GM21717 (cell line): ENCODE results near the gene ADIPOR2.
"Not testable (repeated sequence)": the region's sequence is repeated elsewhere in the genome, so short reads cannot be mapped to it uniquely, and the experiment has no call there.

Experiments
- ATAC-seq: cut with Tn5 transposase; IDR thresholded peaks from one replicate; pipeline ENCODE4 v1.9.1; 2021; ENCODE audit warnings: mild to moderate bottlenecking, moderate library complexity; ENCODE audit not compliant: unreplicated experiment

The ADIPOR2 gene

DNA sequence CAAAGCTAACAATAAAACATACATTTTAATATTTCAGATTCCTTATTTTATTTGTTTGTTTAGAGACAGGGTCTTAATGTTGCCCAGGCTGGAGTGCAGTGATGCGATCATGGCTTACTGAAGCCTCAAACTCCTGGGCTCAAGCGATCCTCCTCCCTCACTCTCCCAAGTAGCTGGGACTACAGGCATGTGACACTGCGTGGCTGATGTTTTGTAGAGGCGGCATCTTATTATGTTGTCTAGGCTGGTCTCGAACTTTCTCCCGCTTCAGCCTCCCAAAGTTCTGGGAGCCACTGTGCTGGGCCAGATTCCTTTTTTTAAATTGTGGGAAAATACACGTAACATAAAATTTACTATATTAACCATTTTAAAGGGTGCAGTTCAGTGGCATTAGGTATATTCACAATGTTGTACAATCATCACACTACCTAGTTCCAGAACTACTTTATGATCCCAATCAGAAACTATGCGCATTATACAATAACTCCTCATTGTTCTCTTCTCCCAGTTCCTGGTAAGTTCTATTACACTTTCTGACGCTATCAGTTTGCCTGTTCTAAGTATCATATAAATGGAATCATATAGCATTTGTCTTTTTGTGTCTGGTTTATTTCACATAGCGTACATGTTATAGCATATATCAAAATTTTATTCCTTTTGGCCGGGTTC lies 40.3 kb downstream of the ADIPOR2 start:
- no peak for ATAC-seq

DNA sequence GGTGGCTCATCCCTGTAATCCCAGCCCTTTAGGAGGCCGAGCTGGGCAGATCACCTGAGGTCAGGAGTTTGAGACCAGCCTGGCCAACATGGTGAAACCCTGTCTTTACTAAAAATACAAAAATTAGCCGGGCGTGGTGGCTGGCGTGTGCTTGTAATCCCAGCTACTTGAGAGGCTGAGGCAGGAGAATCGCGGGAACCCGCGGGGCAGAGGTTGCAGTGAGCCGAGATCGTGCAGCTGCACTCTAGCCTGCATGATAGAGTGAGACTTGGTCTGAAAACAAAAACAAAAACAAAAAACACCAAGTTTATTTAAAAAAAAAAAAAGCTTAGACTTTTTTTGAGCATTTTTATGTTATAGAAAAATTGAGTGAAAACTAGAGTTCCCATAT lies 40.8 kb downstream of the ADIPOR2 start:
- not testable (repeated sequence) for ATAC-seq

DNA sequence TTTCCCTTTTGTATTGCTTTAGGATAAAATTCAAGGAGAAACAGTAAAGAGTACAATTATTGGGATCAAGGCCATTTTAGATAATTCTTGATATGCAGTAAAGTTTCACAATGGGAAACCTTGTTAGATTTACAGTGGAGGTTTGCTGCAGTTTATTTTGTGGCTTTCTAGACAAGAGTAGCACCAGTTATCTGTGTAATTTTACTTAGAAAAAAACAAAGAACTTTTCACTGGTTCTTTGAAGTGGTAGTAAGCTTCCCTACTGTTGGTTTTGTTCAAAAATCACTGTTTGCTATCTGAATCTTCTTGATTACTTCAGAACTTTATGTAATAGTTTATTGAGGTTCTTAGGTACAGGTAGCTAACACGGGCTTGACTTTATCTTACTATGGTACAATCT lies 42.0 kb downstream of the ADIPOR2 start:
- ATAC-seq = no peak

DNA sequence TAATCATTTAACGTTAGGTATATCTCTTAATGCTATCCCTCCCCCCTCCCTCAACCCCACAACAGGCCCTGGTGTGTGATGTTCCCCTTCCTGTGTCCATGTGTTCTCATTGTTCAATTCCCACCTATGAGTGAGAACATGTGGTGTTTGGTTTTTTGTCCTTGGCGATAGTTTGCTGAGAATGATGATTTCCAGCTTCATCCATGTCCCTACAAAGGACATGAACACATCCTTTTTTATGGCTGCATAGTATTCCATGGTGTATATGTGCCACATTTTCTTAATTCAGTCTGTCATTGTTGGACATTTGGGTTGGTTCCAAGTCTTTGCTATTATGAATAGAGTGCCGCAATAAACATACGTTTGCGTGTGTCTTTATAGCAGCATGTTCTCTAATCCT lies 42.8 kb downstream of the ADIPOR2 start:
- ATAC-seq = not testable (repeated sequence)

DNA sequence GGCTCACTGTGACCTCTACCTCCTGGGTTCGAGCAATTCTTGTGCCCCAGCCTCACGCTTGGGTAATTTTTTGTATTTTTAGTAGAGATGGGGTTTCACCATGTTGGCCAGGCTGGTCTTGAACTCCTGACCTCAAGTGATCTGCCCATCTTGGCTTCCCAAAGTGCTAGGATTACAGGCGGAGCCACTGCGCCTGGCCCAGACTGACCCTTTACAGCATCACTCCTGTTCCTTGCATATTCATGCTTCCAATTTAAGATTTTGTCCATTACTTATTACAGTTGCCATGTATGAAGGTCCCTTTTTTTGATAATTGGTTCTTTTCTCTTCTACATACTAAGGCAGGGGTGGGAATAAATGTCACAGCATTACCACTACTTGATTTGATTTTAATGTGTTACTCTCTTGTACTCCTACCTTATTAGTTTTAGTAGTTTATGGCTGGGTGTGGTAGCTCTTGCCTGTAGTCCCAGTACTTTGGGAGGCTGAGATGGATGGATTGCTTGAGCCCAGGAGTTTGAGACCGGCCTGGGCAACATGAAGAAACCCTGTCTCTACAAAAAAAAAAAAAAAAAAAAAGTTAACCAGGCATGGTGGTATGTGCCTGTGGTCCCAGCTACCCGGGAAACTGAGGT lies 46.9 kb downstream of the ADIPOR2 start:
- no peak for ATAC-seq

DNA sequence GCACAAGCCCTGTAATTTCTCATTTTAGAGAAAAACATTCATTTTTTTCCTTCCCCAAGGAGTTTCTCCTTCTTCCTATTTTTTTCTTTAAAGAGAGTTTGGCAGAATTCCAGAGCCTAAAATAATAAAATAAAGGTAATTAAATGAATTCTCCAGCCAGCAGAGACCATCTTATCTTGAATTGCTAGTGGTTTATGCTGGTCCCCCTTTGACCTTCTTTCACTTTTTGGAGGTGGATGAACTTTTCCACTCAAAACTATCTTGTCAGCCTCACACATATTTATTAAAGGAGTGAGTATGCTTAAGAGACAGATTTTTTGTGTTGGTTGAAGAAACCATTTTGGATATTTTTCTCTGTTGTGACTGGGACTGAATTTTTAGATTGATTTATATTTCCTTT lies 47.6 kb downstream of the ADIPOR2 start:
- no peak for ATAC-seq

DNA sequence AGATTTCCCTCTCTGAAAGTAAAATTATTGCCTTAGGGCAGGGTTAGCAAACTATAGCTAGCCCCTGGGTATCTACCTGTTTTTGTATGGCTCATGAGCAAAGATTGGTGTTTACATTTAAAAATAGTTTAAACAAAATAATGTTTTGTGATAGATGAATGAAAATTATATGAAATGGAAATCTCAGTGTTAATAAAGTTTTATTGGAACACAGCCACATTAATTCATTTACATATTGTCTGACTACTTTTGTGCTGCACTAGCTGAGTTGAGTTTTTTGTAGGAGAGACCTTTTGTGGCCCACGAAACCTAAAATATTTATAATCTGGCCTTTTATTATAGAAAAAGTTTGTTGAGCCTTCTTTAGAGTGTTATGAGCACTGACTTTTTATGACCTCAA lies 48.5 kb downstream of the ADIPOR2 start:
- ATAC-seq = no peak

DNA sequence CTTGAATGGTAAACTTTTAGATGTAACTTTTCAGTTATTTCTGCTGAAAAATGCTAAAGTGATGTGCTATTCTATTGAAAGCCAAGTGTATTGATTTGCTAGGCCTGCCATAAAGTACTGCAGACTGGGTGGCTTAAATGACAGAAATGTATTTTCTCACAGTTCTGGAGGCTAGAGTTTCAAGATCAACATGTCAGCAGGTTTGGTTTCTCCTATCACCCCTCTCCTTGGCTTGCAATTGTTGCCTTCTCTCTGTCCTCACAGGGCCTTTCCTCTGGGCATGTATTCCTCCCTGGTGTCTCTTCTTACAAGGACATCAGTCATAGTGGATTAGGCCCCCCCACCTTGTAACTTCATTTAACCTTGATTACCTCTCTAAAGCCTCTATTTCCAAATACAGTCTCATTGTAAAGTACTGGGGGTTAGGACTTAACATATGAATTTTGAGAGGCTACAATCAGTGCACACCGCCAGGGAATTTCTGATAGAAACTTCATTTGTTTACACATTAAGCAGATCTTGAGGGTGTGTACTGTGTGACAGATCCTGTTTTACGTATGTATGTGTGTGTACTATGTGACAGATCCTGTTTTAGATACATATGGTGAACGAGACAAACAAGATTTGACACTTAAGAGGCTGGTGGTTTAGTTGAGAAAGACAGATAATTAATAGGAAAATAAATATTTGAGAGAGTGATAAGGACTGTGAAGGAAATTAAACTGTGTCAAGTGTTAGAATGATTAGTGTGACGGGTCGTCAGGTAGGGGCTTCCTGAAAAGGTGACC lies 49.5 kb downstream of the ADIPOR2 start:
- ATAC-seq = no peak

DNA sequence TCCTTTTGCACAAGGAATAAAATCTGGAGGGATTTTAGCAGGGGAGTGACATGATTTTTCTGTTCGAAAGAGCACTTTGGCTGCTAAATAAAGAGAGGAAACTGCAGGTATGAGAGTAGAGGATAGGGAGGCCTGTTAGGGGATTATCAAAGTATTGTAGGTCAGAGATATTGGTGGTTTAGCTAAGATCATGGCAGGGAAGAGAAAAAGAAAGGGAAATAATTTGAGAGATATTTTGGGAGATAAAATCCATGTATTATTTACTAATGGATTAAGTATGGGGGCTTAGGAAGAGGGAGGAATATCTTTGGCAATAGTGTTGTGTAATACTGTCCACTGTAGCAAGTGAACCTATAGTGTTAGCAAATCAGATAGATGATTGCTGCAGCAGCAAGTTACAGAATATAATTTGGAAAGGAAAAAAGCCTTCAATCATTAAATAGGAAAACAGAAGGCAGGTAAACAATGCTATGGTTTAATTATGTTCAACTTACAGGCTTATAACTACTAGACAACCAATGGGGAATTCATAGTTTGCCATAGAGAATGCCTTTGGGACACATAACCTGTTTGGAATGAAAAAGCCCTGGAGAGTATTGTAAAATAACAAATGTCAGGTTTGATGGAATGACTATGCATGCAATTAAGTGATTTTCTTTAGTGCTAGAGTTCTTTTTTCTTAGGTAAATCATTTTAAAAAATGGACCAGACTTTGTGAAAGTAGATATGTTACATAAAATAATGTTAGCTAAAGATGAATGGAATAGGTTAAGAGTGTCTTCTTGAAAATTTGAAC lies 50.5 kb downstream of the ADIPOR2 start:
- ATAC-seq = no peak

DNA sequence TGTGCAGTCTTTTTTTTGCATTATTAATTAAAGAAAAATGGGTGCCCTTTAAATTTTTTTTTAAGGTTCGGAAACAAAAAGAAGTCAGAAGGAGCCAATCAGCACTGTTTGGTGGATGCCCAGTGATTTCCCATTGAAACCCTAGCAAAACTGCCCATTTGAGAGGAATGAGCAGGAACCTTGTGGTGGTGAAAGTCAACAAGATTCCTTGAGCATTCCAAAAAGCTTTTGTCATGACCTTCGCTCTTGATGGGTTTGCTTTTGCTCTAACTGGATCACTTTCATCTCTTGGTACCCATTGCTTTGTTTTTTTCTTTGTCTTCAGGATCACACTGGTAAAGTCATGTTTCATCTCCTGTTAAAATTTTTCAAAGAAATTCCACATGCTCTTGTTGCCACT lies 54.1 kb downstream of the ADIPOR2 start:
- ATAC-seq = no peak

DNA sequence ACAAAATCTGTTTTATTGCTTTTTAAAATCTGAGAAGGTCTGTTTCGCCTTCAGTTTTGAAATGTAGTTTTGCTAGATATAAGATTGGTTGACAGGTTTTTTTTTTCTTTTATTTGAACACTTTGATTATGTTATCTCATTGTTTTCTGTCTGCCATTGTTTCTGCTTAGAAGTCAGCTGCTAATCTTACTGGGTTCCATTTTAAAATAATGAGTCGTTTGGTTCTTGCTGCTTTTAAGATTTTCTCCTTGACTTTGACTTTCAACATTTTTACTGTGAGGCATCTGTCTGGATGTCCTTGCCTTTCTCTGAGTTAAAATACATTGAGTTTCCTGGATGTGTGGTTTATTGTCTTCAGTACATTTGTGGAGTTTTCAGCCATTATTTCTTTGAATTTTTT lies 56.7 kb downstream of the ADIPOR2 start:
- no peak for ATAC-seq

DNA sequence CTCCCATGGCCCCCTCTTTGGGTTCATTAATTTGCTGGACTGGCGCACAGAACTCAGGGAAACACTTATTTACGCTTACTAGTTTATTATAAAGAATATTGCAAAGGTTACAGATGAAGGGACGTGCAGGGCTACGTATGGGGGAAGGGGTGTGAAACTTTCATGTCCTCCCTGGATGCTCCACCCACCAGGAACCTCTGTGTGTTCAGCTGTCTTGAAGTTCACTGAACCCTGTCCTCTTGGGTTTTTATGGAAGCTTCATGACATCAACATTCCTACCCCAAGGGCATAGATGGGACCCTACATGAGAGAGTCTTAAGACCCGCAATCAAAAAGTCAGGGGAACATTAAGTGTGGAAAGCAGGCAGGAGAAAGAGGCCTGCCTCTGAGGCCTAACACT lies 58.1 kb downstream of the ADIPOR2 start:
- ATAC-seq = no peak

DNA sequence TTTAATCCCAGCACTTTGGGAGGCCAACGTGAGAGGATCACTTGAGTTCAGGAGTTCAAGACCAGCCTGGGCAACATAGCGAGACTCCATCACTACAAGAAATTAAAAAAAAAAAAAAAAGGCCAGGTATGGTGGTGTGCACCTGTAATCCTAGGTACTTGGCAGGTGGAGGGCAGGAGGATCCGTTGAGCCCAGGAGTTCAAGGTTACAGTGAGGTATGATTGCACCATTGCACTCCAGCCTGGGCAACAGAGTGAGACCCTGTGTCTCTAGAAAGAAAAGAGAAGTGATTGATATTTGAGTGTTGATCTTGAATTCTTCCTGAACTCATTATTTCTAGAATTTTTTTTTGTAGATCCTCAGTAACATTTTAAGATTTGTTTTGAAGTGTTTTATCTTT lies 59.4 kb downstream of the ADIPOR2 start:
- no peak for ATAC-seq

DNA sequence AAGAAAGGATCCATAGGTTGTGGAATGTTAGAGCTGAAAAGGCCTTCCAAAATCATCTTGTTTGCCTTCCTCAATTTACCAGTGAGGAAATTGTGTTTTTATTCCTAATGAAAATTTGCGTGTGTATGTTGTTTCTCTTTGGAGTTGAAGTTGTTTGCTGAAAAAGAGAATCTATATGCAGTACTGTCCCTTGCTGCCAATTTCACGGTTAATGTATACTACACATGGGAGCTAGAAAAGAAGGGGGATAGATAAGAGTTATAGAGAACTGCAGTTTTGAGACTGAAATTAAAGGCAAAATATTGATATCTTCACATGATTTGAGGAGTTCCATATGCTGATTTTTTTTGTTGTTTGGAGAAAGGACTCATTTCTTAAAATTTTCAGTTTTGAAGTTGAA lies 67.5 kb downstream of the ADIPOR2 start:
- no peak for ATAC-seq

DNA sequence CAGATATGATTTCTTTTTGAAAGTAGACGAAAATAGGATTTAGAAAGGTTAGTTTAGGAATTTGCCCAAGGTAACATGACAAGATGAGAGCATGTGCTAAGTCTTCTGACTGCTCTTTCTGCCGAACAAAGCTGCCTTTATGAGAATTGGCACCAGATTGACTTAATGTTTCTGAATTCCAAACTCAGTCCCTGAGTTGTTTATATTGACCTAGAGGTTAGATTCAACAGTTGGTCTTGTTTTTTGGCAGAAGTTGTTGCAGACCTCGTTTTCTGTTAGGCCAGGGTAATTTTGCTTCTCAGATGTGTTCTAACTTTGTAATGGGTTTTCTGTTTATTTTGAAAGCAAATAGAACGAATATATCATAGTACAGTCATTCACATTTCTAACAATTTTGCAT lies 68.0 kb downstream of the ADIPOR2 start:
- ATAC-seq = no peak

DNA sequence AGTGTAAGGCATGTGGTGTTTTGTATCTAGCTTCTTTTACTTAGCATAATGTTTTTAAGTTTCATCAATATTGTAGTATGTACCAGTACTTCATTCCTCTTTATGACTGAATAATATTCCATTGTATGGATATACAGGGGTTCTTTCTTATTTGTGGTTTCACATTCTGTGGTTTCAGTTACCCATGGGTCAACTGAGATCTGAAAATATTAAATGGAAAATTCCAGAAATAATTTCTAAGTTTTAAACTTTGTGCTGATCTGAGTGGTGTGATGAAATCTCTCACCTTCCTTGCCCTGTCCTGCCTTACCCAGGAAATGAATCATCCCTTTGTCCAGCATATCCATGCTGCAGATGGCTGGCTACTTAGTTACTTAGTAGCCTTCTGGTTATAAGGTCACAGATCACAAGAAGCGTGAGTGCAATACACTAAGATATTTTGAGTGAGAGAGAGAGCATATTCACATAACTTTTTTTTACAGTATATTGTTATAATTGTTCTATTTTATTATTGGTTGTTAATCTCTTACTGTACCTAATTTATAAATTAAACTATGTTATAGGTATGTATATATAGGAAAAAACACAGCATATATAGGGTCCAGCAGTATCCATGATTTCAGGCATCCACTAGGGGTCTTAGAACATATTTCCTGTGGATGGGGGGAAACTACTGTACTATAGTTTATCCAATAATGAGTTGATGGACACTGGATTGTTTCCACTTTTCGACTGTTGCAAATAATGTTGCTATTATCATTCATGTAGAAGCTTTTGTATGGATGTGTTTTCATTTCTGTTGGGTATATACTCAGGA lies 69.9 kb downstream of the ADIPOR2 start:
- ATAC-seq = no peak

DNA sequence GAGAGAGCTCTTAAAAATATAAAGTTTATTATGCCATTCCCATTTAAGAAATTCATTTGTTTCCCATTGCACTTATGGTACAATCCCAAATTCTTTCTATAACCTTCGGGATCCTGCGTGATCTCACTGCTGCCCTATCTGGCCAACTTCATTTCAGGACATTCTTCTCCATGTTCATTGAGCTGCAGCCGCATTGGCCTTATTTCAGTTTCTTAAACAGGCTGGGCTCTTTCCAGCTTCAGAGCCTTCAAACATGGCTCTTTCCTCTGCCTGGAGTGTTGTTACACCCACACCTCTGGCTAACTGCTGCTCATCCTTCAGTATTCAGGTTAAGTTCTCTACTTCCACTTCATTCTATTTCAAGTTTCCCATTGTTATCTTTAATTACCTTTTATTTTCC lies 71.0 kb downstream of the ADIPOR2 start:
- no peak for ATAC-seq

DNA sequence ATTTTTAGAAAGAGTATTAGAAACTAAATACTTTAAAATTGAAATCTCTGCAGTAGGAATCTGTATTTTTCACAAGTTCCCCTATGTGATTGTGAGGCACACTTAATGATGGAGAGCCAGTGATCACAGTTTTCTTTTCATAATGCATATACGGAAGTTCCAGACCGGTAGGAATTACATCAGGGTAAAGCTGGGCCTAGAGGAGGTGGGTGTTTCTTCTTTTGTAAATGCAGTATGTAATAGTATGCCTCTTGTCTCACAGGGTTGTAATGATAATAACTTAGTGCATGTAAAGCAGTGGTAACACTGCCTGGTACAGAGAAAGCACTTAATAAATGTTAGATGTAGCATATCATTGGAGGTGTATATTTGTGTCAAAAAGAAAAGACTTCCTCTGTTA lies 72.3 kb downstream of the ADIPOR2 start:
- ATAC-seq = no peak

DNA sequence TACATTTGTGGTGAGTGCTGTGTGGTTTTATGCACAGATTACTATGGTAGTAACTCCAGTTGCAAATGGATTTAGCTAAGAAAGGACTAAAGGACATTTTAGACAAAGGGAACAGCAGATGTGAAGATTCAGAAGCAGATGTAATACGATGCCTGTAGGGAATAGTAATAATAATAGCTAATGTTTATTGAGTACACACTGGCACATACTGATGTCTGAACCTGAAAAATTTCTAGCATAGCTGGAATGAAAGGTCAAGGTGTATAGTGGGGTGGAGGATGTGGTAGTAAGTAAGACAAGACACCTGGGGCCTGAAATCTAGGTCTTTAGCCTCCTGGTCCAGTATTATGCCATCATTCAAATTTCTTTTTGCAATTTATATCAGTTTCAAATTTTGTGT lies 75.2 kb downstream of the ADIPOR2 start:
- no peak for ATAC-seq

DNA sequence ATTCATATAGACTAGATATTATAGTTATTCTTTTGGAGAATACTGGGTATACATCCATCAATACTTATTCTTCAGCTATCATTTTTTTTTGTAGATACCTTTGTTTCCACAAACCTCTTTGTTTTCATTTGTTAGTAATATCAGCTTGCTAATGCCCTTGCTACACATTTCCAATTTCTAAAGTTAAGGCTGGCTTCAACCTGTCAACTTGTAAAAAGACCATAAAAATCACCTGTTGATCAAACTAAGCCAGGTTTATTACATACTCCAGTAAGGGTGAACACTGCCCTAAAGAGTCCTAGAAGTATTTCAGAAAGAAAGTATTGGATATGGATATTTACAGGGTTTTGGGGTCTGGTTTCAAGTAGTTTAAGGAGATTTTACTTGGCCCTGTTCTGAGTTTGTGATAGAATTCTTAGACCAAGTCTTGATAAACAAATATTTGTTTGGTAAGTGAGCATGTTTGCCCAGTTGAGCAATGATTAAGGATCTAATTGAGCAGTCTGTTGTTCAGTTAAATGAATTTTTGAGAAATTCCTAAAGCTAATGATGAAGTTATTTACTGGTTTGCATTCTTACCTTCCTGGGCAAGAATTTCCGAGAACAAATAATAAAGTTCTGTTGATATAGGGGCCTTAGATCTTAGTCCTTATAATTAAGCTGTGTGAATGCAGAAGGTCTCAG lies 76.7 kb downstream of the ADIPOR2 start:
- no peak for ATAC-seq
